ENCODE measurements around the gene UQCRQ.

The UQCRQ gene

DNA sequence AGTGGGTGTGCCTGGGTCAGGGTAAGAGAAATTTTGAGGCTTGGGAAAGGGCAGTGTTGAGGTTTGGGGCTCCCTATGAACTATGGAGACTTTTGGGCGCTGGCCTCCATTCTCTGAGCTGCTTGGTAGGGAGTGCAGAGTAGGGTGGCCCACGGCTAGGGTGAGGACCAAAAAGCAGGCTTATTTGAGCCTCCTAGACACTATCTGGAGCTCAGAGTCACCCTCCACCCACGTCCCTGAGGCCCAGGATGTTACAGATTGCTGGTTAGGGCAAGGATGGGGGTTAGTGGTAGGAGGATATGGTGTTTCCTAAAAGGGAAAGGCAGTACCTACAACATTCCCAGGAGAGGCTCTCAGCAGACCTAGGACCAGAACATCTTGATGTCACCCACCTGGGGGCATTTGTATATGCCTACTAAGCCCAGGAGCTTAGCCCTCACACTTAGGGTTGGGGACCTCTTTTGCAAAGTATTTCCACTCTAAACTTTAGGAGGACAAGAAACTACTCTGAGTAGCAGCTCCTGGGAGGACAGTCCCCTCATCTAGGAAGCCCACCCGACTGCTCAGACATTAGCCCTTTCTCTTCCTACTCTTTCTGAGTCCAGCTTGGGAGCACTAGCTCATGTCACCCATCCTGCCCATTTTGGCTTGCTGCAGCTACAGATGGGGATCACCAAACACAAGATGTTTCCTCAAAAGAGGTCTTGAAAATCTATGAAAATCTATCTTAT is 38.3 kb upstream of the UQCRQ start:
- no peak overlapping the region for H3K4me3 Mint-ChIP-seq
- peaks cover 55 to 72% of the 10 kb centered on the region in 2 donors for H3K27me3 Mint-ChIP-seq
- H3K9me3 Mint-ChIP-seq, result no peaks in the 10 kb centered on the region
- H3K27ac Mint-ChIP-seq, result no peak overlapping the region
- DNase-seq (no peak), ATAC-seq (replicated peaks) (no peak)
- H3K36me3 Mint-ChIP-seq, result peaks cover 0 to 6% of the 10 kb centered on the region in 2 donors
- peaks cover 10 to 40% of the 10 kb centered on the region in 2 donors for H3K4me1 Mint-ChIP-seq

DNA sequence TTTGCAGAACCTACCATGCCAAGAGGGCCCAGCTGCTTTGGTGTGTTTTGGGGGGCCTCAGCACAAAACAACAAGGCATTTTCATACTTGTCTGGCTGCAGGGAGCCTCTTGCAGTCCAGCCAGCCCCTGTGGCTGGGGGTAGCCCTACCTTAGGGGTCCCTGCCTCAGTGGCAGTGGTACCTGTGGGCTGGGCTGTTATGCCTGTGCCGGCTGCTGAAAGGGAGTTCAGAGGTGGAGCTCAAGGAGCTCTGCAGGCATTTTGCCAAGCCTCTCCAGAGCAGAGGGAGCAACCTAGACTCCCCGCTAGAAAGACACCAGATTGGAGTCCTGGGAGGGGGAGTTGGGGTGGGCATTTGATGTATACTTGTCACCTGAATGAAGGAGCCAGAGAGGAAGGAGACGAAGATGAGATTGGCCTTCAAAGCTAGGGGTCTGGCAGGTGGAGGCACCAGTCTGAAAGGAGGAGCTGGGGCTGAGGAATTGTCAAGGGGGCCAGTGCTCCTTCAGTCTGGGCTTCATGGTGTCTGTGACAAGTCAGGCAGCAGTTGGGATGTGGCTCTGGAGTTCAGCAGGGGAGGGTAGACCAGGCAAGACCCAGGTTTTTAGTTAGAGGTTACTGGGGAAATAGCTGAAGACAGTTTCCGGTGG is 37.5 kb upstream of the UQCRQ start:
- Mint-ChIP-seq H3K27me3 (peaks cover 46 to 63% of the 10 kb centered on the region in 2 donors), H3K36me3 (peaks cover 0 to 6% of the 10 kb centered on the region in 2 donors), H3K27ac (peak overlapping the region; percentile 65), H3K4me1 (peaks cover 9 to 31% of the 10 kb centered on the region in 2 donors), H3K4me3 (peak overlapping the region; percentile 87 to 93), H3K9me3 (no peaks in the 10 kb centered on the region)
- ATAC-seq (replicated peaks), result no peak
- no peak for DNase-seq

DNA sequence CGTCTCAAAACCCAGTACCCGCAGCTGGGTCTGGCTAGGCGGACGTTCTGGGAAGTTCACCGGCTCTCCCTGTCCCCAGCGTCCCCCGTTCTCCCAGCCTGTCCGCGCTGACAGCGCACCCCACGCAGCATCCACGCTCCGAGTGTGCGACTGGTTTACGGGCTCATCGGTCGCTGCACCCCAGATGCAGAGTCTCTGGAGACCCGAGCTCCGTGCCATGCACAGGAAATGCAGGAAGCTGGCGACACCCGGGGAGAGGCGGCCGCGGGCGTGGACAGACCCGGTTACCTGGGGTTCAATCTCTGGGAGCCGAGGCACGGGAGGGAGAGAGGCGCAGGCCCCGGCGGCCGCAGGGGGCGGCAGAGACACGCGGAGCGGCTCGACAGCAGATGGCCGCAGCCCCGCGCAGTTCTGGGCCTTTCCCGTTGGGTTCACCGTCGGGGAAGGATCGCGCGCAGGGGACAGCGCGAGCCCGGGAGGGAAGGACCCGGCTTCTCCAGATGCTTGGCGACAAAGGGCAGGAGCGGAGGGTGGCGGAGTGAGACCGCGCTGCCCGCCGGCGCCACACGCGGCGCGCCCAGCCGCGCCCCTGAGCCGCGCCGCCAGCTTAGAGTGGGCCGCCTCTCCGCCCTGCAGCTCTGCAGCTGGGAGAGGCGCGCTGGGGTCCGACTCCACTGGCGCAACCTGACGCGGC is 36.6 kb upstream of the UQCRQ start:
- ATAC-seq (replicated peaks) (peak; percentile 87 to 88), DNase-seq (peak; percentile 63)
- Mint-ChIP-seq H3K27ac (peak overlapping the region; percentile 93), H3K4me3 (peak overlapping the region; percentile 87 to 93), H3K27me3 (peaks cover 40 to 54% of the 10 kb centered on the region in 2 donors), H3K36me3 (peaks cover 0 to 6% of the 10 kb centered on the region in 2 donors), H3K4me1 (peaks cover 9 to 31% of the 10 kb centered on the region in 2 donors), H3K9me3 (no peaks in the 10 kb centered on the region)

DNA sequence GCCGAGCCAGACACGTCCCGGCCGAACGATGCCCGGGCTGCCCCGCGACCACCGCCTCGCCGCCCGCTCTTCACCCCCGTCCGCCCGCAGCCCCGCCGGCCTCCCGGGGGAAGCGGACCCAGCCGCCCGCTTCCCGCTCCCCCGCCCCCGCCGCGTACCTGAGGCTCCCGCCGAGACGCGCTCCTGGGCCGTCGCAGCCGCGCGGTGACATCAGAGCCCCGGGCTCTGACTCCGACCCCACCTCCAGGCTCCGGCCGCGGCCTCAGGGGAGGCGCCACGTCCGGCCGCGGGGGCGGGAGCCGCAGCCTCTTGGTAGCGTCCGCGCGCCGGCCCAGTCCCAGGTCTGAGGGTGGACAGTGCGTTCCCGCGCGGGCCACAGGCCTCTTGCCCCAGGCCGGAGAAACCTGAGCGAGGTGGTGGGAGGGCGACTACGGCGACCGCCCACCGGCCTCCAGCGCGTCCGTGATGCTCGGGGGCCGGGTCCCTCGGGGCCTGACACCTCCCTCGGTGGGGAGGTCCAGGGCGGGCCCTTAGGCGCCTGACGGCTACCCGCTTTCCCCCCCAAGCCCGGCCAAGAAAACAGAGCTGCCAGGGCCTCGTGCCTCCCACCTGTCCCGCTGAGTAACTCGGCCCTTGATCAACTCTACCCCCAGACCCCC is 35.9 kb upstream of the UQCRQ start, which contains the start of gene SHROOM1:
TSS of gene SHROOM1 (minus strand) at position 212 of the 659 bp plus-strand sequence. CDS start 4,507 bp downstream, outside the sequence.
- ATAC-seq (replicated peaks) (peak; percentile 65 to 69), DNase-seq (peak; percentile 32)
- Mint-ChIP-seq H3K36me3 (peaks cover 0 to 6% of the 10 kb centered on the region in 2 donors), H3K4me3 (peak within 1 kb of the TSS; percentile 87 to 93), H3K9me3 (no peaks in the 10 kb centered on the region), H3K4me1 (peaks cover 8 to 27% of the 10 kb centered on the region in 2 donors), H3K27me3 (peaks cover 37 to 49% of the 10 kb centered on the region in 2 donors), H3K27ac (peak within 1 kb of the TSS; percentile 93)

DNA sequence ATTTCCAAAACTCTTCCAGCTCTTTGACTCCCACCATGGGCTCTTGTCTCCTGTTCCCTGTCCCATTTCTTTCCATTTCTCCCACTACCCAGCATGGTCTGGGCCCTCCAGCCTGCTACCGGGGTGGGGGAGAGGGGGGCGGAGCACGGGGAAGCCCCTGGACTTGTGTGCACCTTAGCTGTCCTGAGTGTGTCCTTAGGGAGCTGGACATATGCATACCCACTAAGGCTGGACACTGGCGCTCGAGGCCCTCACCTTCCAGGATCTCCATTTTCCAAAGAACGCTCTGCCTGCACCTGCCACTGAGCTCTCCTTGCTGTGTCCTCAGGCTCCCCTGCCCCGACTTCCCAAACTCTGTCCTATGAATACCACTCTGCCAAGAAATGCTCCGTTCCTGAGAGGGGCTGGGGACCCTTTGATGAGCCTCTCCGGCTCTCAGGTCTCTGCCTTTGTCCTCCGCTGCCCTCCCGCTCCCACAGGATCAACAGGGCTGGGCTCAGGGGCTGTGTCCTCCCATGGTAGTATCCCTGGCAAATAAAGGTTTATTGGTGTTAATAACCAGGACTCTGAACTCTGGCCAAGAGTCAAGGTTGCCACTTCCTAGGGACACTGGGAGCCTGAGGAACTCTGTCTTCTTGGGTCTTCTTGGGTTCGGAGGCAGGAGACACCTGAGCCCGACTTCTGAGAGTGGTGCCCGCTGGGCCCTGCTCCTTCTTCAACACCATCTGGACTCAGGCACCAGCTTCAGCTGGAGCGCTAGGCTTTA is 35.2 kb upstream of the UQCRQ start:
- peak overlapping the region; percentile 83 for H3K27ac Mint-ChIP-seq
- H3K27me3 Mint-ChIP-seq, result peaks cover 36 to 43% of the 10 kb centered on the region in 2 donors

DNA sequence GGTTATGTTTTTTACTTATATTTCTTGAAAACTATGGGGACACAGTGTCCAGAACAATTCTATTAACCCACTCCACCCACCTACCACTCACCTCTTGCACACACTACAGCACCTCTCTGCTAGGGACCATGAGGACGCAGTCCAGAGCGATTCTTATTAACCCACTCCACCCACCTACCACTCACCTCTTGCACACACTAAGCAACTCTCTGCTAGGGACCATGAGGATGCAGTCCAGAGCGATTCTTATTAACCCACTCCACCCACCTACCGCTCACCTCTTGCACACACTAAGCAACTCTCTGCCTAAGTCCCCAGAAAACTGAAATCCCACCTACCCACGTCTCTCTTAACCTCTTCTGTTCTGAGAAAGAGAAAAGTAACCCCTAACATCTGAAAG is 33.8 kb upstream of the UQCRQ start:
- peaks cover 22 to 29% of the 10 kb centered on the region in 2 donors for H3K27me3 Mint-ChIP-seq
- H3K27ac Mint-ChIP-seq, result no peak overlapping the region
- no peak for DNase-seq
- H3K9me3 Mint-ChIP-seq, result no peaks in the 10 kb centered on the region
- peaks cover 0 to 6% of the 10 kb centered on the region in 2 donors for H3K36me3 Mint-ChIP-seq
- no peak for ATAC-seq (replicated peaks)
- H3K4me3 Mint-ChIP-seq, result no peak overlapping the region
- H3K4me1 Mint-ChIP-seq, result peaks cover 6 to 22% of the 10 kb centered on the region in 2 donors

More for the DNA sequence above, 35.2 kb upstream of the UQCRQ start:
- peak overlapping the region; percentile 84 to 87 for H3K4me3 Mint-ChIP-seq
- no peaks in the 10 kb centered on the region for H3K9me3 Mint-ChIP-seq
- H3K36me3 Mint-ChIP-seq, result peaks cover 0 to 6% of the 10 kb centered on the region in 2 donors
- no peak for ATAC-seq (replicated peaks)
- peaks cover 6 to 22% of the 10 kb centered on the region in 2 donors for H3K4me1 Mint-ChIP-seq
- DNase-seq, result no peak

DNA sequence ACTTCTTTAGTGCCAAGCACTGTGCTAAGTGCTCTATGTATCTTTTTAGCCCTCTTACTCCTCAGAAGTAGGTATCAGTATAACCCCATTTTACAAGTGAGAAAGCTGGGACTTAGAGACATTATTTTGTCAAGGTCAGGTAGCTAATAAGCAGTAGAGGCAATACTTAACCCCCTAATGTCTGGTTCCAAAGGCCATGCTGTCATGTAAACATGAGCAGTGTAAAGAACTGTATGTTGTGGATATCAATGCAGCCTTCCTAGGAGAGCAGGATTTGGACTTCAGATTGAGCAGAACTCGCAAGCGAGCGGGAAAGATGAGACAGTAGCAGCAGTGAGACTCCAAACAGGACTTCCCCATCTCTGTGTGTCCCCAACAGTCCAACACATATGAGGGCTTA is 32.4 kb upstream of the UQCRQ start:
- DNase-seq, result no peak
- ATAC-seq (replicated peaks), result no peak
- H3K9me3 Mint-ChIP-seq, result no peaks in the 10 kb centered on the region
- H3K4me1 Mint-ChIP-seq, result peaks cover 7 to 20% of the 10 kb centered on the region in 2 donors
- peaks cover 0 to 6% of the 10 kb centered on the region in 2 donors for H3K36me3 Mint-ChIP-seq
- peaks cover 17% of the 10 kb centered on the region in 2 donors for H3K27me3 Mint-ChIP-seq
- H3K27ac Mint-ChIP-seq, result no peak overlapping the region
- H3K4me3 Mint-ChIP-seq, result no peak overlapping the region

DNA sequence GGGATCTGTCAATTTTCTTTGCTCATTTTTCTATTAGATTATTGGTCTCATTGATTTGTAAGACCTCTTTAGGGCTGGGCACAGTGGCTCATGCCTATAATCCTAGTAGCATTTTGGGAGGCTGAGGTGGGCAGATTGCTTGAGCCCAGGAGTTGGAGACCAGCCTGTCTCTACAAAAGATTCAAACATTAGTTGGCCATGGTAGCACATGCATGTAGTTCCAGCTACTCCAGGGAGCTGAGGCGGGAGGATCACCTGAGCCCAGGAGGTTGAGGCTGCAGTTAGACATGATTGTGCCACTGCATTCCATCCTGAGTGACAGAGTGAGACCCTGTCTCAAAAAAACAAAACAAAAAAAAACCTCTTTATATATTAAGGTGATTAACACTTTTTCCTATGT is 29.6 kb upstream of the UQCRQ start:
- no peaks in the 10 kb centered on the region for H3K27me3 Mint-ChIP-seq
- no peaks in the 10 kb centered on the region for H3K9me3 Mint-ChIP-seq
- DNase-seq (no peak), ATAC-seq (replicated peaks) (no peak)
- H3K27ac Mint-ChIP-seq, result no peak overlapping the region
- peaks cover 0 to 2% of the 10 kb centered on the region in 2 donors for H3K4me1 Mint-ChIP-seq
- no peaks in the 10 kb centered on the region for H3K36me3 Mint-ChIP-seq
- no peak overlapping the region for H3K4me3 Mint-ChIP-seq

DNA sequence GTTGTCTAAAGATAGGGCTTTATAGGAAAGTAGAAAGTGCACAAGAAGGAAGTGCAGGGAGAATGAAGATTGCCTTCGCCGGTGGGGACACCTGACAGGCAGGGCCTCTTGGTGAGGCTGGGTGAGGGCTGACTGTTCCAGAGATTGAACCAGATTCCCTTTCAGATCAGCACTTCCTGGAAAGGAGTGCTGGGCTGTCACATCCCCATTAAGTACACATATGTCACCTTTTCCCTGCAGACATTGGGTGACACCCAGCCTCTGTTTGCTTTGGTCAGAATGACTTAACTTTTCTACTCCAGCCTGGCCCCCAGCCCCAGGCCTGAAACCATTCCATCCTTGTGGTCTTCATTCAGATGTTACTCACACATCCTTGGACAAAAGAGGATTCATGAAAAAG is 28.6 kb upstream of the UQCRQ start:
- H3K27ac Mint-ChIP-seq, result no peak overlapping the region
- H3K36me3 Mint-ChIP-seq, result no peaks in the 10 kb centered on the region
- ATAC-seq (replicated peaks), result no peak

DNA sequence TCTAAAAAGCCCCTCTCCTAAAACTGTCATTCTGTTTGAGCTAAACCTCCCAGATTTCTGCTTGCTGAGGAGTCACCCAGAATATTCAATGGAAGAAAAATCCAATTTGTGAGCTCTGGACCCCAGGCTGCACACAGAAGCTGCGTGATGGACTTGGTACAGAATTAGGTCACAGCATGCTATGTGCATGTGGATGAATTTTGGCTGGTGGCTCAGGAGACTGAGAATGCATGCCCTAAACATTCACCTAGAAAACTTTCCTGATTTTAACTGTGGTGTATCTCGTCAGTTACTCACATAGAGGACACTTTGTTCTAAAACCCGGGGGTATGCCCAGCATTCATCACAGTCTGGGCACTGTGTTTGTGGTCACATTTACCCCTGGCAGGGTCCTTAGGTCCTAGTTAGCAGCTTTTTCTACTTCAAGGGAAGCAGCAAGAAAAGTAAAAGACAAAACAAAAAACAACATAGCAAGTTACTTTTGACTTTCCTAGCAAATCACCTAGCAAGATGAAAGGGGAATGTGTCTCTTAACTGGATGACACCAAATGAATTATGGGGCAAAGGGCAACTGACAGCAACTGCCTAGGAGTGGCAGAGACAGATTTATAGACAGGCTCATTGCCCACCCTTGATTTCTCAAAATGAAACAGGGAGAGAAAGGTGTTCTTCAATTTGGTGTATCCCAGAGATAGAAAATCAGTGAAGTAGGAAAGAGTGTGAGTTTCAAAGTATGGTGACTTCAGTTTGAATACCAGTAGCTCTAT is 27.7 kb upstream of the UQCRQ start:
- Mint-ChIP-seq H3K27me3 (no peaks in the 10 kb centered on the region), H3K4me3 (no peak overlapping the region), H3K9me3 (no peaks in the 10 kb centered on the region), H3K4me1 (peaks cover 0 to 2% of the 10 kb centered on the region in 2 donors), H3K27ac (peak overlapping the region; percentile 51), H3K36me3 (no peaks in the 10 kb centered on the region)
- no peak for DNase-seq
- no peak for ATAC-seq (replicated peaks)

More for the DNA sequence above, 28.6 kb upstream of the UQCRQ start:
- Mint-ChIP-seq H3K4me1 (peaks cover 0 to 2% of the 10 kb centered on the region in 2 donors), H3K9me3 (no peaks in the 10 kb centered on the region), H3K27me3 (no peaks in the 10 kb centered on the region), H3K4me3 (no peak overlapping the region)
- no peak for DNase-seq

DNA sequence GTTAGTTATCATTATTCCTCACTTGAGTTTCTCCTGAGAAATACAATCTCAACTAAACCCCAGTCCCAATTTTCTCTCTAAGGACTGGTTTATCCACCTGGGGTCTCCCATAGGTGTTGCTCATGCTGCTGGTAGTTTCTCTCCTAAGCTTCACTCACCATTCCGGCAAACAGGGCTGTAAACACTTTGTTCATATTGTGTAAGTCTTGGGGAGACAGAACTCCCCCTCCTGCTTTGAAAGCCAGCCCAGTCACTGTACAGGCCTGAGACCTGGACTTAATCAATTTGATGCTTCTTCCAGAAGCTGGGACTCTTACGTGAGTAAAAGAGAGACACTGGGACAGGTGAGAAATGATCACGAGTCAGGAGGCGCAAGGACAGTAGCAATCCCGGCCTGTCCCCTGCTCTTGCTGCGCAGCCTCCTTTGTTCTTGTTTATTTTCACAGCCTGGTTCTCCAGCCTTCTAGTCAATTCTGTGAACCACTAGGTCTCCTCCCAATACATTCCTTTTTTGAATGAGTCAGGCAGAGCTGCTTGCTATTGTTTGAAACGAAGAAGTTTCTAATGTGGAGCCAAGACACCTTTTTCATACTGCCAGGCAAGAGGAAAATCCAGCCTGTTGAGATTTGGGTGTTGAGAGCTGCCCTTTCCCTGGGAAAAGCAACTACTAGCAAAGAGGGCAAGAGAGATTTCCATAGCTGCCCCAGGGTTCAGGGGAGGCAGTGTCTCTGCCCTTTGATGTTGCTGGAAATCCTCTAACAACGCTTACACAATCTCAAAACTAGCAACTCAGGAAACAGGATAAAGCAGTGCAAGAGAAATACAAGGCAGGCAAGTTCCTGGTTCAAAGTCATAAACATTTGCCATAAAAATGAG is 26.8 kb upstream of the UQCRQ start:
- DNase-seq (no peak), ATAC-seq (replicated peaks) (no peak)
- no peak overlapping the region for H3K4me3 Mint-ChIP-seq
- no peaks in the 10 kb centered on the region for H3K9me3 Mint-ChIP-seq
- H3K27ac Mint-ChIP-seq, result no peak overlapping the region
- H3K27me3 Mint-ChIP-seq, result no peaks in the 10 kb centered on the region
- H3K4me1 Mint-ChIP-seq, result peaks cover 0 to 2% of the 10 kb centered on the region in 2 donors
- no peaks in the 10 kb centered on the region for H3K36me3 Mint-ChIP-seq

DNA sequence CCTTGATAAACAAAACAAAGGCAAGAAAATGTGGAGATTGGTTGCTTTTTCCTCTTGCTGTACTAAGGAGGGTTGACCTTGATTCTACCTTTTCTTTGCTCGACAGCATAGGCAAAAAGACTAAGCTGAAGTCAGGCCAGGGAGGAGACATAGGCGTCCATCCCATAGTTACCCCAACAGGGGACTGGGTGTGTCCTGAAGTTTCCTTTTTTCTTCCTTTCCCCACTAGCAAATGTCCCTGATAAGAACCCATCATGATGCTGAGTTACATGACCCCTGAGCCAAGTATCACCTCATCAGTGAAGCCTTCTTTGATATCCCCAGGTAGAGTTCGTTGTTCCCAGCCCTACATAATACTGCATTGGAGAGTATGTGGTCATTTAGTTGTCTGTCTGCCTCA is 26.1 kb upstream of the UQCRQ start:
- DNase-seq (no peak), ATAC-seq (replicated peaks) (no peak)
- Mint-ChIP-seq H3K9me3 (no peaks in the 10 kb centered on the region), H3K36me3 (no peaks in the 10 kb centered on the region), H3K27me3 (no peaks in the 10 kb centered on the region), H3K27ac (no peak overlapping the region), H3K4me1 (peaks cover 0 to 2% of the 10 kb centered on the region in 2 donors), H3K4me3 (no peak overlapping the region)
